A673 (cell line): ENCODE results near the gene CASTOR2.
"Not testable (repeated sequence)": the region's sequence is repeated elsewhere in the genome, so short reads cannot be mapped to it uniquely, and the experiment has no call there.

Experiments
- CTCF ChIP-seq: fragments of 300-800, 200-600 bp; sonication (generic); conservative IDR thresholded peaks from 2 replicates; pipeline ENCODE4 v1.5.1; 2017; ENCODE audit warnings: low read depth, mild to moderate bottlenecking, antibody characterized with exemption, low read length, moderate library complexity, mixed read lengths
- EZH2 ChIP-seq: fragments of 200-600 bp; sonication (generic); IDR thresholded peaks from 2 replicates; pipeline ENCODE4 v1.6.1; 2017; ENCODE audit warnings: borderline replicate concordance, low read depth, mild to moderate bottlenecking, mixed read lengths, antibody characterized with exemption, low read length; ENCODE audit not compliant: poor library complexity, severe bottlenecking

GRCh38 chr7:74943923-74944322 lies 20.6 kb upstream of the CASTOR2 start:
- TF ChIP-seq CTCF, EZH2: not testable (repeated sequence)
